RPMI7951 (cell line): ENCODE data around the gene GANC. TPM values are rescaled to one million over a fixed set of nuclear protein-coding genes. Genes with fewer than 3 reads are reported as not detected.

ENCODE experiments used
- DNase-seq: peaks from one replicate; pipeline ENCODE4 v3.0.0-alpha.2; 2012; ENCODE audit warnings: low read depth
- total RNA-seq: library from RNA; depleted of rRNA; stranded (reverse); fragments of >200 nt; shearing (Covaris generic); gene quantifications from 2 replicates; pipeline ENCODE4 v1.2.3, GENCODE V29; 2014; rRNA removed

The GANC gene
- total RNA-seq, 1 experiment from 2014 or later, result 25.1 TPM

- DNase-seq, result no peak
These were observed 111.6 kb downstream of the GANC start for GRCh38 chr15:42384597-42384996.

- DNase-seq, result peak; percentile 40
These were observed 112.4 kb downstream of the GANC start for GRCh38 chr15:42385206-42385979.

GRCh38 chr15:42385980-42386700, 113.1 kb downstream of the GANC start:
- DNase-seq, result no peak

DNA sequence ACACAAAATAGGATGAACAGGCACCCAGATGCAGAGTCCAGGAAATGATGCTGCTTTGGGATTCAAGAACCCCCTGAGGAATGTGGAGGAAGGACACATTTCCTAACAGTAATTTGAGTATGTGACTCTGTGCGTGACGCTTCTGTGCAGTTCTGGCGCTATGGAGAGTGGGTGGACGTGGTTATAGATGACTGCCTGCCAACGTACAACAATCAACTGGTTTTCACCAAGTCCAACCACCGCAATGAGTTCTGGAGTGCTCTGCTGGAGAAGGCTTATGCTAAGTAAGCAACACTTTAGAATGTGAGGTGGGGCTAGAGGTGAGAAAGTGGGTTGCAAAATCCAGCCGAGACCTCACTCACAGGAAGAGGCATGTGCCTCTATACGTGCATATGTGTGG, 114.6 kb downstream of the GANC start:
- DNase-seq, result no peak

DNA sequence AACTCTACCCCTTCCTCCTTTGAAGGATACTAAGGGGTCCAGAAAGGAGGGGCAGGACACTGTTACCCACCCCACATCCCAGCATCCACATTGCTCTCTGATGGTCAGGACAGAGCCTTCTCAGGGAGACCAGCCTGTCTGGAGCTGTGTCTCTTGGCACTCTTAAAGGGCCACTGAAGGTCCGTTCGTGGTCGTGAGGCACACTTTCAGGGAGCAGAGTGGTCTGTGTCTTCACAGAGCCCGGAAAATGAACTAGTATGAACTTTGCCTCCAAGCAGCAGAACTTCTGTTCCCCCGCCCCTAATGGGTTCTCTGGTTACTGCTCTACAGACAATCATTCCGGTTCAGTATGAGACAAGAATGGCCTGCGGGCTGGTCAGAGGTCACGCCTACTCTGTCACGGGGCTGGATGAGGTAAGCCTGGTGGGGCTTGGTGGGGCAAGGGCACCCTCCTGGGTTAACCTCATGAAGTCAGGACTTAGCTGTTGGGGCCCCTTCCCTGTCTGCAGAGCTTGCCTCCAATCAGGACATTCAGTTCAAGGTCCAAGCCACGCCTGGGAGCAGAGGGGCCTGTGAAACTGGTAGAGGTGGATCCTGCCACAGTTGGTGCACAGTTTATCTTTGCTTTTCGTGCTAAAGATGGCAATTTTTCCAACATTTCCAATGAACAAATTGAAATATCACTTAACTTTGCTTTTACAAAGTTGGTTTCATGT, 119.5 kb downstream of the GANC start:
- peak; percentile 48 for DNase-seq

- DNase-seq, result no peak
These were observed 121.1 kb downstream of the GANC start for GRCh38 chr15:42394106-42394505.

- DNase-seq, result no peak
These were observed 122.8 kb downstream of the GANC start for GRCh38 chr15:42395838-42396237.

DNA sequence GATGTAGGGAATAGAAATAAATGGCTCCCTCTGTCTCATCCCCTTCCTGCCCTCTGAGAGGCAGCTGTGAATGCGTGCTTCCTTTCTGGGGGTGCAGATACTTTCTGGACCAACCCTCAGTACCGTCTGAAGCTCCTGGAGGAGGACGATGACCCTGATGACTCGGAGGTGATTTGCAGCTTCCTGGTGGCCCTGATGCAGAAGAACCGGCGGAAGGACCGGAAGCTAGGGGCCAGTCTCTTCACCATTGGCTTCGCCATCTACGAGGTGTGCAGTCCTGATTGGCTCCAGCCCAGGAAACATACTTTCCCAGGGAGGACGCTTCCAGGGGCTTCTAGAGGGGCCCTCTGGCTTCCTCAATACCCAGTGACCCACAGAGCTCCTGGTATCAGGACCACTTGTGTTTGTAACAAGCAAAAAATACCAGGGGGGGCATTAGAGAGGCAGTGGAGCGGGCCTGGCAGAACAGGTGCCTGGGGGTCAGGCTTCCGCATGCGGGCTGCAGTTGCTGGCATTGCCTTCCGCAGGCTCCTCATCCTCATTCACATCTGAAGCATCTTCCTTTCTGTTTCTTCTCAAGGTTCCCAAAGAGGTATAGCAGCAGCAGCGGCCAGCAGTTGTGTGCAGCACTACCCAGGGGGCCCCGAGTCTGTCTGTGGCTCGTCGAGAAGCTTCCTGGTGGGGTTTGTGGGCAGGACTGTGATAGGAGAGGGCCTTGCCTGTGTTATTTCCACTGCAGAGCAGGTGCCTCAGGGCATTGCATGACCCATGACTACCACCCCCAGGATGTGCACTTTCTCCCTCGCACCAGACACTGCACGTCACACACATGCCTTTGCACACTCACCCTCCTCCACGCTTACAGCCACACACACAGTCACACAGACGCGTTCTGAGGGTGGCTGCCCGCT, 128.8 kb downstream of the GANC start:
- DNase-seq, result no peak

GRCh38 chr15:42402455-42403205, 129.6 kb downstream of the GANC start:
- no peak for DNase-seq

GRCh38 chr15:42403389-42403788, 130.4 kb downstream of the GANC start:
- DNase-seq, result no peak

DNA sequence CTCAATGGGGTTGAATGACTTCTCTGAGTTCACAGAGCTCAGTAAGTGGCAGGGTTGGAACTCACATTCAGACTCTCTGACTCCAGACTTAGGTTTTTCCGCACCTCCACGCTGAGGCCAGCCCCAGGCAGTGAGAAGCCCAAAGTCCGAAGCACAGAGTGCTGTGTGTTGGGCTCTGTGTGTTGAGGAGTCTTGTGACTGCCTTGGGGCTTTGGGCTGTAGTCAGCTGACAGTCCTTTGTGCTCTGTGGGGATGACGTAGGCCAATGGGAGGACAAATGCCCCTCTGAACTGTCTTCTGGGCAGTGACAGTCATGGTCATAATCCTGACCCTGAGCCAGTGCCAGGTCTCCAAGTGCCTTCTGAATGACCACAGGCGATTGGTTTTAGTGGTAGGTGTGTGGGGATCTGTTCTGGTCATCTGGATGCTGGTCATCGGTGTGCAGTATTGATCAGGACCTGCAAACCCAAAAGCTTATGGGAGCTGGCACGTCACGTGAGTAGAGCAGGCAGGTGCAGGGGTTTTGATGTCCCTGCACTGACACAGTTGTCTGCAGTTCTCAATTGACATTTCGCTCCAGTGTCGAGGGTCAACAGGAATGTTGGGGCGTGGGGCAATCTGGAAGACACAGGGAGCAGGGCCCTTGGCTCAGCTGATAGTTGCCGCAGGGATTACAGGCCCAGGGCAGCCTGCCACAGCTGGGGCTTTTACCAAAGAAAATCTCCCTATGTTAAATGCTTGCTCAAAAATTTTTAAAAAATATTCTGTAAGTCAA, 131.6 kb downstream of the GANC start:
- peak; percentile 36 for DNase-seq

DNA sequence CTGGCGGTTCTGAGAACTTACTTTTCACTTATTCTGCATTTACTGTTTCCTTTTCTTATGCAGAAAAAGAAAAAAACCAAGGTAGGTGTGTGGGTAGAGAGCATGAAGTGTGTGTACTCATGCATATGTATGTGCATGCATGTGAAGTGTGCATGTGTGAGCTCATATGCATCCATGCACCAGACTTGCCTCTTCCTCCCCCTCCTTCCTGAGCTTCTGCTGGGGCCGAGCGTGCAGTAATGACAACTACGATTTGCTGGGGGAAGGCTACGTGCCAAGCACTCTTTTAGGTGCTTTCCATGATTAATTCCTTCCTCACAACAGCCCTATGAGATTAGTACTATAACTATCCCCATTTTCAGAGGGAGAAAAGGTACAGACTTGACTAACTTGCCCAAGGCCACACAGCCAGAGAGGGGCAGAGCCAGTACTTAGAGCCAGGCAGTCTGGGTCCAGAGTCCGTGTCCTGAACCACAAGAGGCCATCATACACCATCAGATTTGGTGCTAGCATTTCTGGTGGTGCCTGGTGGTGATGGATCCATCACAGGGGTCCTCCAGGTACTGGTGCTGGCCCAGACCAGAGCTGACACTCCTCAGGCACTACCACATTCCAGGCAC, 133.0 kb downstream of the GANC start:
- DNase-seq, result no peak

Other genes with a start within 250 kb of the GANC start
- not detected in 2 replicates for gene PLA2G4D, start 178.6 kb upstream of the GANC start, total RNA-seq
- gene PLA2G4F, start 116.6 kb upstream of the GANC start, total RNA-seq, result not detected in 2 replicates
- gene VPS39, start 64.9 kb upstream of the GANC start, total RNA-seq, result 28.1 and 29.0 TPM in 2 replicates
- 76.7 and 80.0 TPM in 2 replicates for gene TMEM87A, start 232 bp downstream of the GANC start, total RNA-seq
- not detected in 2 replicates for gene CAPN3, start 86.3 kb downstream of the GANC start, total RNA-seq
- gene ZNF106, start 217.9 kb downstream of the GANC start, total RNA-seq, result 37.0 and 40.4 TPM in 2 replicates
- 101 and 108 TPM in 2 replicates for gene SNAP23, start 222.4 kb downstream of the GANC start, total RNA-seq